Measurements from ENCODE around the gene ESPNL.

Gene ESPNL

GRCh38 chr2:238101891-238102841 lies 2.0 kb downstream of the ESPNL start:
- H3K27me3 Mint-ChIP-seq, result no peaks in the 10 kb centered on the region
- no peak for ATAC-seq
- no peaks in the 10 kb centered on the region for H3K36me3 Mint-ChIP-seq
- H3K4me3 Mint-ChIP-seq, result no peak overlapping the region
- peak overlapping the region; percentile 14 for H3K27ac Mint-ChIP-seq
- H3K4me1 Mint-ChIP-seq, result peaks cover 66% of the 10 kb centered on the region
- H3K9me3 Mint-ChIP-seq, result no peaks in the 10 kb centered on the region

- ATAC-seq, result no peak
- Mint-ChIP-seq H3K27ac (no peak overlapping the region), H3K4me3 (no peak overlapping the region), H3K4me1 (peaks cover 68% of the 10 kb centered on the region), H3K36me3 (no peaks in the 10 kb centered on the region), H3K9me3 (no peaks in the 10 kb centered on the region), H3K27me3 (no peaks in the 10 kb centered on the region)
Observed at GRCh38 chr2:238102865-238103264, 2.7 kb downstream of the ESPNL start.

- H3K27ac Mint-ChIP-seq, result peak overlapping the region; percentile 70
- H3K27me3 Mint-ChIP-seq, result no peaks in the 10 kb centered on the region
- ATAC-seq, result no peak
- no peaks in the 10 kb centered on the region for H3K36me3 Mint-ChIP-seq
- H3K4me1 Mint-ChIP-seq, result peaks cover 72% of the 10 kb centered on the region
- H3K4me3 Mint-ChIP-seq, result no peak overlapping the region
- no peaks in the 10 kb centered on the region for H3K9me3 Mint-ChIP-seq
Observed at GRCh38 chr2:238103465-238104225, 3.5 kb downstream of the ESPNL start.

GRCh38 chr2:238104226-238104690 lies 4.1 kb downstream of the ESPNL start:
- H3K36me3 Mint-ChIP-seq, result no peaks in the 10 kb centered on the region
- H3K4me3 Mint-ChIP-seq, result no peak overlapping the region
- peak overlapping the region; percentile 70 for H3K27ac Mint-ChIP-seq
- H3K4me1 Mint-ChIP-seq, result peaks cover 72% of the 10 kb centered on the region
- H3K27me3 Mint-ChIP-seq, result no peaks in the 10 kb centered on the region
- ATAC-seq, result no peak
- no peaks in the 10 kb centered on the region for H3K9me3 Mint-ChIP-seq

GRCh38 chr2:238104691-238105371 lies 4.7 kb downstream of the ESPNL start:
- H3K9me3 Mint-ChIP-seq, result no peaks in the 10 kb centered on the region

GRCh38 chr2:238105506-238106338 lies 5.6 kb downstream of the ESPNL start:
- peak overlapping the region; percentile 90 for H3K27ac Mint-ChIP-seq
- no peaks in the 10 kb centered on the region for H3K9me3 Mint-ChIP-seq
- H3K4me3 Mint-ChIP-seq, result no peak overlapping the region
- H3K4me1 Mint-ChIP-seq, result peaks cover 69% of the 10 kb centered on the region
- no peaks in the 10 kb centered on the region for H3K27me3 Mint-ChIP-seq
- no peak for ATAC-seq
- no peaks in the 10 kb centered on the region for H3K36me3 Mint-ChIP-seq

More at GRCh38 chr2:238104691-238105371, 4.7 kb downstream of the ESPNL start:
- Mint-ChIP-seq H3K4me3 (no peak overlapping the region), H3K4me1 (peaks cover 70% of the 10 kb centered on the region), H3K27ac (peak overlapping the region; percentile 75), H3K36me3 (no peaks in the 10 kb centered on the region), H3K27me3 (no peaks in the 10 kb centered on the region)
- no peak for ATAC-seq

- Mint-ChIP-seq H3K27me3 (no peaks in the 10 kb centered on the region), H3K4me1 (peaks cover 65% of the 10 kb centered on the region), H3K27ac (peak overlapping the region; percentile 90)
Observed at GRCh38 chr2:238106339-238106697, 6.2 kb downstream of the ESPNL start.

GRCh38 chr2:238106698-238107524 lies 6.8 kb downstream of the ESPNL start:
- H3K27me3 Mint-ChIP-seq, result no peaks in the 10 kb centered on the region
- peak overlapping the region; percentile 90 for H3K27ac Mint-ChIP-seq
- peaks cover 65% of the 10 kb centered on the region for H3K4me1 Mint-ChIP-seq
- peak overlapping the region; percentile 89 for H3K4me3 Mint-ChIP-seq
- peak; percentile 2 for ATAC-seq
- H3K9me3 Mint-ChIP-seq, result no peaks in the 10 kb centered on the region
- peaks cover 5% of the 10 kb centered on the region for H3K36me3 Mint-ChIP-seq

More at GRCh38 chr2:238106339-238106697, 6.2 kb downstream of the ESPNL start:
- no peak for ATAC-seq
- Mint-ChIP-seq H3K9me3 (no peaks in the 10 kb centered on the region), H3K36me3 (peaks cover 2% of the 10 kb centered on the region), H3K4me3 (no peak overlapping the region)

- Mint-ChIP-seq H3K4me1 (peaks cover 60% of the 10 kb centered on the region), H3K9me3 (peaks cover 3% of the 10 kb centered on the region), H3K27ac (peak overlapping the region; percentile 90), H3K4me3 (peak overlapping the region; percentile 89), H3K27me3 (no peaks in the 10 kb centered on the region), H3K36me3 (peaks cover 10% of the 10 kb centered on the region)
- ATAC-seq, result peak; percentile 94
Observed at GRCh38 chr2:238107525-238108422, 7.6 kb downstream of the ESPNL start.

GRCh38 chr2:238108423-238109183 lies 8.5 kb downstream of the ESPNL start:
- Mint-ChIP-seq H3K4me3 (peak overlapping the region; percentile 89), H3K27me3 (no peaks in the 10 kb centered on the region), H3K36me3 (peaks cover 15% of the 10 kb centered on the region), H3K4me1 (peaks cover 58% of the 10 kb centered on the region), H3K27ac (peak overlapping the region; percentile 90), H3K9me3 (peaks cover 7% of the 10 kb centered on the region)
- peak; percentile 78 for ATAC-seq

- Mint-ChIP-seq H3K4me3 (no peak overlapping the region), H3K36me3 (peaks cover 31% of the 10 kb centered on the region), H3K9me3 (peaks cover 9% of the 10 kb centered on the region), H3K27ac (no peak overlapping the region), H3K27me3 (no peaks in the 10 kb centered on the region), H3K4me1 (peaks cover 18% of the 10 kb centered on the region)
- no peak for ATAC-seq
Observed at GRCh38 chr2:238113611-238114010, 13.5 kb downstream of the ESPNL start.

- peaks cover 14% of the 10 kb centered on the region for H3K4me1 Mint-ChIP-seq
- H3K36me3 Mint-ChIP-seq, result peaks cover 31% of the 10 kb centered on the region
- H3K27me3 Mint-ChIP-seq, result no peaks in the 10 kb centered on the region
- peaks cover 13% of the 10 kb centered on the region for H3K9me3 Mint-ChIP-seq
- ATAC-seq, result no peak
- no peak overlapping the region for H3K27ac Mint-ChIP-seq
- no peak overlapping the region for H3K4me3 Mint-ChIP-seq
Observed at GRCh38 chr2:238114331-238114841, 14.2 kb downstream of the ESPNL start.
